ENCODE data around the gene HIBADH.

DNA sequence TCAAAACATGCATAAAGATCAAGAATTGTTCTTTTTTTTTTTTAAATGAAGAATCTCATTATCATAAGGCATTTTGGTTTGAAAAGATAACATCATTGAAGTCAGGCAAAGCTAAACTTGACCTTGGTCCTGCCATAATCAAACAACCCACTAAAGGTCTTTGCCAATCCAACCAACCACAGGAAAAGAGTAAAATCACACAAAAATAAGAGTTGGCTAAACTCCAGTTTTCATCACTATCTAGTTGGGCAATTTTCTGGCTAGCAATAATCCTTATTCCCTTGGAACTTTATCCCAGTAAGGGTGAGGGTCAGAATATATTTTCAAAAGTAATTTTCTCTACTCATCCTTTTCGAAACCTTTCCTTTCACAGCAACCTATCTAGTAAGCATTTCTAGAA, 62.4 kb downstream of the HIBADH start:
- no peak for TF ChIP-seq POLR2A (IDR thresholded peaks at IDR 0.05)
- TF ChIP-seq, protein P1, sequence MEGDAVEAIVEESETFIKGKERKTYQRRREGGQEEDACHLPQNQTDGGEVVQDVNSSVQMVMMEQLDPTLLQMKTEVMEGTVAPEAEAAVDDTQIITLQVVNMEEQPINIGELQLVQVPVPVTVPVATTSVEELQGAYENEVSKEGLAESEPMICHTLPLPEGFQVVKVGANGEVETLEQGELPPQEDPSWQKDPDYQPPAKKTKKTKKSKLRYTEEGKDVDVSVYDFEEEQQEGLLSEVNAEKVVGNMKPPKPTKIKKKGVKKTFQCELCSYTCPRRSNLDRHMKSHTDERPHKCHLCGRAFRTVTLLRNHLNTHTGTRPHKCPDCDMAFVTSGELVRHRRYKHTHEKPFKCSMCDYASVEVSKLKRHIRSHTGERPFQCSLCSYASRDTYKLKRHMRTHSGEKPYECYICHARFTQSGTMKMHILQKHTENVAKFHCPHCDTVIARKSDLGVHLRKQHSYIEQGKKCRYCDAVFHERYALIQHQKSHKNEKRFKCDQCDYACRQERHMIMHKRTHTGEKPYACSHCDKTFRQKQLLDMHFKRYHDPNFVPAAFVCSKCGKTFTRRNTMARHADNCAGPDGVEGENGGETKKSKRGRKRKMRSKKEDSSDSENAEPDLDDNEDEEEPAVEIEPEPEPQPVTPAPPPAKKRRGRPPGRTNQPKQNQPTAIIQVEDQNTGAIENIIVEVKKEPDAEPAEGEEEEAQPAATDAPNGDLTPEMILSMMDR (IDR thresholded peaks at IDR 0.05) = no peak

All from testis (tissue), 2 donors.